ENCODE measurements around the gene TSPAN32. TPM values are rescaled to one million over a fixed set of nuclear protein-coding genes. Genes with fewer than 3 reads are reported as not detected.
"Not testable (repeated sequence)": the region's sequence is repeated elsewhere in the genome, so short reads cannot be mapped to it uniquely, and the experiment has no call there.

TSPAN32 gene
- total RNA-seq, 1 experiment from 2014 or later: not detected

DNA sequence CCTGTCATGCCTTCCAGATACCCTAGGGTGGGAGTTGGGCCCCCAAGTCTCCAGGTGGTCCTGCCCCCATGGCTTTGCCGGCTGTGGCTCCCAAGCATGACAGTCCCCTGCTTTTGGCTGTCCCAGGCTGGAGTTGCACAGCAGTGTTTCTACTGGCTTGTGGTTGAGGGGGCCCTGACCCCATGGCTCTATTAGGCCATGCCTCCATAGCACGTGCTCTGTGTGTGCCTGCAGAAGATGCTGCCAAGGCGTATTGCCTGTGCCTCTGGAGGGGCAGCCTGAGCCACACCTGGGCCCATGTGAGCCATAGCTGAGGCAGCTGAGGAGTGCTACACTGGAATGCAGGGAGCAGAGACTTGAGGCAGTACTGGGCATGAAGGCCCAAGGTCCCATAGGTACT, 49.9 kb downstream of the TSPAN32 start:
- H3K4me3 ChIP-seq (ENCODE audit: low read length): no peak overlapping the region
- no peak overlapping the region for H3K27ac ChIP-seq (ENCODE audit: low read length)
- H3K9me3 ChIP-seq (ENCODE audit: low read length): no peaks in the 10 kb centered on the region
- no peaks in the 10 kb centered on the region for H3K9me2 ChIP-seq (replicated peaks; ENCODE audit: insufficient read depth, low read length)
- H2AFZ ChIP-seq (ENCODE audit: low read length): no peak overlapping the region
- no peak for DNase-seq
- H4K20me1 ChIP-seq (ENCODE audit: insufficient read depth, low read depth, low read length): no peaks in the 10 kb centered on the region
- no peak overlapping the region for H3K4me2 ChIP-seq (ENCODE audit: low read depth, low read length, poor library complexity, severe bottlenecking)
- no peaks in the 10 kb centered on the region for H3K36me3 ChIP-seq (ENCODE audit: insufficient read depth, low read length)
- H3K27me3 ChIP-seq (ENCODE audit: low read length): no peaks in the 10 kb centered on the region
- no peaks in the 10 kb centered on the region for H3K79me2 ChIP-seq (ENCODE audit: low read length)
- H3K4me1 ChIP-seq (ENCODE audit: low read length): no peaks in the 10 kb centered on the region
- no peak overlapping the region for H3K9ac ChIP-seq (ENCODE audit: low read length)

DNA sequence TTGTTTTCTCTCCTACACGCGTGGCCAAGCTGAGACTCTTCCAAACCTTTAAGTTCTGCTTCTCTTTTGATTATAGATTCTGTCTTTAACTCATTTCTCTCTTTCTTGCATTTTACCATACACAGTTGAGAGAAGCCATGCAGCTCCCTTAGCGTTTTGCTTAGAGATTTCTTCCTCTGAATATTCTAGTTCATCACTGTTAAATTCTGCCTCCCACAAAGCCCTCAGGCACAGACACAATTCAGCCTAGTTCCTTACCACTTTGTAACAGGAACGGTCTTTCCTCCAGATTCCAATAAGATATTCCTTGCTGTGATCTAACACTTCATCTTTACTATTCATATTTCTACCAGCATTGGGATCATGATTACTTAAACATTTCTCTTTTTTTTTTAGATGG, 50.6 kb downstream of the TSPAN32 start:
- no peaks in the 10 kb centered on the region for H3K4me1 ChIP-seq (ENCODE audit: low read length)
- H3K9ac ChIP-seq (ENCODE audit: low read length): no peak overlapping the region
- DNase-seq: no peak
- H3K9me3 ChIP-seq (ENCODE audit: low read length): no peaks in the 10 kb centered on the region
- H2AFZ ChIP-seq (ENCODE audit: low read length): no peak overlapping the region
- H3K27ac ChIP-seq (ENCODE audit: low read length): no peak overlapping the region
- H3K36me3 ChIP-seq (ENCODE audit: insufficient read depth, low read length): no peaks in the 10 kb centered on the region
- no peak overlapping the region for H3K4me2 ChIP-seq (ENCODE audit: low read depth, low read length, poor library complexity, severe bottlenecking)
- H3K27me3 ChIP-seq (ENCODE audit: low read length): no peaks in the 10 kb centered on the region
- H3K4me3 ChIP-seq (ENCODE audit: low read length): no peak overlapping the region
- H3K79me2 ChIP-seq (ENCODE audit: low read length): no peaks in the 10 kb centered on the region
- H4K20me1 ChIP-seq (ENCODE audit: insufficient read depth, low read depth, low read length): no peaks in the 10 kb centered on the region
- H3K9me2 ChIP-seq (replicated peaks; ENCODE audit: insufficient read depth, low read length): no peaks in the 10 kb centered on the region

DNA sequence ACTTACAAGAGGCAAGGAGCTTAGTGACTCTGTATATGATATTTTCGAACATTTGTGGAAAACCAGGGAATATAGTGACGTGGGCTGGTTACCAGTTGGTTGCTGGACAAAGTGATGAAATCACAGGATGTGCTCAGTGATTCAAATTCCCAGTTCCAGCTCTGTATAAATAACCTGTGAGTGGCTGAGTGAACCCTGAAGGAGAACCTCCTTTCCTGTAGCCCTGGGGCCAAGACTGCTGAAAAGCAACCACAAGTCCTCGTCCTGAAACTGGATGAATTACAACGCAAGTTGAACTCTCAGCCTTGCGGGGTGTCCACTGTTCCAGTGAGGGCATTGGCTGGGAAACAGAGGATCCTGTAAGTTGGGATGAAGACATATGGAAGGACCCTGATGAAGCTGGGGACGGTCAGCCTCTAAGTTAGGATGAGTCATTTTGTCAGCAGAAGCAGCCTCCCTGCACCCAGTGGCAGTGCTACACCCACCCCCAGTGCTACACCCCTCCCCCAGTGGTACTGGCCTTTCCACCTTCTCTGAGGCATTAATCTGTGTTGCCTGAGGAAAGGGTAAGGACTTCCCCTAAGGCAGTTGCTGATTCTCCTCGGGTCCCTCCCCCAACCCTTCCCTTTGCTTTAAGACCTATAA, 53.3 kb downstream of the TSPAN32 start:
- Histone ChIP-seq H4K20me1 (ENCODE audit: insufficient read depth, low read depth, low read length) (no peaks in the 10 kb centered on the region), H3K27me3 (ENCODE audit: low read length) (no peaks in the 10 kb centered on the region), H3K4me2 (ENCODE audit: low read depth, low read length, poor library complexity, severe bottlenecking) (no peak overlapping the region), H3K36me3 (ENCODE audit: insufficient read depth, low read length) (no peaks in the 10 kb centered on the region), H3K9ac (ENCODE audit: low read length) (no peak overlapping the region), H3K4me3 (ENCODE audit: low read length) (no peak overlapping the region), H3K27ac (ENCODE audit: low read length) (no peak overlapping the region), H3K79me2 (ENCODE audit: low read length) (no peaks in the 10 kb centered on the region), H2AFZ (ENCODE audit: low read length) (no peak overlapping the region), H3K9me3 (ENCODE audit: low read length) (no peaks in the 10 kb centered on the region), H3K9me2 (replicated peaks; ENCODE audit: insufficient read depth, low read length) (no peaks in the 10 kb centered on the region), H3K4me1 (ENCODE audit: low read length) (no peaks in the 10 kb centered on the region)
- DNase-seq: no peak

DNA sequence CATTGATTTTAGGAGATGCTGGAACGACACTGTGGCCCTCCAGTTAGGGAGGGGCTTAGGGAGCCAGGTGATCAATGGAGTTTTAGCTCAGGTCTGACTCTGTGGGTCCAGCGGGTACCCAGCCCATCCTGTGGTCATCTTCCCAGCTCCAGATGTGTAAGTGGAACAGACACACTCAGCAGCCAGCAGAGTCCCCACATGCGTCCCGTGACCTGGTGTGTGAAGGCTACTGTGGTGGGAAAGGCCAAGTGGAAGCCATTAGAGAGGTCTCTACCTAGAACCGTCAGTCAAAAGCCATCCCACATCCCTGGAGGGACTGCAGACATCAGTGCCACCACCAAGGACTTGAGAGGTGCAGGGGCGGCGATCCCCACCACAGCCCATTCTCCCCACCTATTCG, 55.4 kb downstream of the TSPAN32 start:
- no peak overlapping the region for H3K9ac ChIP-seq (ENCODE audit: low read length)
- H3K9me3 ChIP-seq (ENCODE audit: low read length): no peaks in the 10 kb centered on the region
- H3K79me2 ChIP-seq (ENCODE audit: low read length): no peaks in the 10 kb centered on the region
- no peak overlapping the region for H3K4me2 ChIP-seq (ENCODE audit: low read depth, low read length, poor library complexity, severe bottlenecking)
- no peaks in the 10 kb centered on the region for H3K27me3 ChIP-seq (ENCODE audit: low read length)
- H2AFZ ChIP-seq (ENCODE audit: low read length): no peak overlapping the region
- DNase-seq: no peak
- H3K27ac ChIP-seq (ENCODE audit: low read length): no peak overlapping the region
- H3K9me2 ChIP-seq (replicated peaks; ENCODE audit: insufficient read depth, low read length): no peaks in the 10 kb centered on the region
- H3K36me3 ChIP-seq (ENCODE audit: insufficient read depth, low read length): no peaks in the 10 kb centered on the region
- no peak overlapping the region for H3K4me3 ChIP-seq (ENCODE audit: low read length)
- H4K20me1 ChIP-seq (ENCODE audit: insufficient read depth, low read depth, low read length): no peaks in the 10 kb centered on the region
- H3K4me1 ChIP-seq (ENCODE audit: low read length): no peaks in the 10 kb centered on the region

DNA sequence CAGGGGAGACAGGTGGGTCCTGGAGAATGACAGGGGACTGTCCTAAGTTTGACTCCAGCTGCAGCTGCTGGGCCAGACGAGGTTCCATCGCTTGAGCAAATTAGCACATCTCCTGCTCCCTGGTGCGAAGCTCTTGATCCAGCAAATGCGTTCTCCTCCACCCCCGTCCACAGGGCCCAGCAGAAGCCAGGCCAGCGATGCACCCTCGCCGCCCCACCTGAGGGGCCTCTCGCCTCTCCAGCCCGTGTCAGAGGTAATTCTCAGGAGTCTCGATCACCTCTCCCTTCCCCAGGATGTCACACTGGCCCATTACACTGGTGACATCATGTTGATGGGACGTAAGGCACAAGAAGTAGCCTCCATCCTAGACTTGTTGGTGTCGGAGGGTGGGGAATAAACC, 55.8 kb downstream of the TSPAN32 start:
- H3K4me1 ChIP-seq (ENCODE audit: low read length); H3K36me3 ChIP-seq (ENCODE audit: insufficient read depth, low read length); H3K4me3 ChIP-seq (ENCODE audit: low read length); H3K9me2 ChIP-seq (replicated peaks; ENCODE audit: insufficient read depth, low read length); H3K9me3 ChIP-seq (ENCODE audit: low read length); H4K20me1 ChIP-seq (ENCODE audit: insufficient read depth, low read depth, low read length); DNase-seq; H2AFZ ChIP-seq (ENCODE audit: low read length); H3K4me2 ChIP-seq (ENCODE audit: low read depth, low read length, poor library complexity, severe bottlenecking); H3K27me3 ChIP-seq (ENCODE audit: low read length); H3K79me2 ChIP-seq (ENCODE audit: low read length); H3K9ac ChIP-seq (ENCODE audit: low read length); H3K27ac ChIP-seq (ENCODE audit: low read length): not testable (repeated sequence)

DNA sequence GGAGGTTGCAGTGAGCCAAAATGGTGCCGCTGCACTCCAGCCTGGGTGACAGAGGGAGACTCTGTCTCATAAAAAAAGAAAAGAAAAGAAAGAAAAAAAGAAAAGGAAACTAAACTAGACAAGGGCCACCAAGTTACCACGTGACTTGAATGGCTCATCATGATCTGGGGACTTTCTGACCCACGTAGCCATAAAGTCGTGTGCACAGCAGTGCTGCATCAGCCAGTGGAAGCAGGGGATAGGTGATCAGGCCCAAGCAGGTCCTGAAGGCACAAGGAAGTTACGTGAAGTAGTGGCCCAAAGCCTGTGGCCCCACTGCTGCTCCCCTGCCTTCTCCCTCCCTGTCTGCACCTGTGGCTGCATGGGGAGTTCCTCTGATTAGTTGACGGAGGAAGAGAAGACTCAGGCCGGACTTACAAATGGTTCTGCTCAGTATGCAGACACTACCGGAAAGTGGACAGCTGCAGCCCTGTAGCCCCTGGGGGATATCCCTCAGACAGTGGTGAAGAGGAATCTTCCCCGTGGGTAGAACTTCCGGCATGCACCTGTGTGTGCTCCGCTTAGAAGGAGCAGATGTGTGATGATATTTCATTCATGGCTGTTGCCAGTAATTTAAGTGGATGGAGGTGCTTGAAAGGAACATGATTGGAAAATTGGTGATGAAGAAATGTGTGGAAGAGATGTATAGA, 57.1 kb downstream of the TSPAN32 start:
- Histone ChIP-seq H3K36me3 (ENCODE audit: insufficient read depth, low read length) (no peaks in the 10 kb centered on the region), H3K9me2 (replicated peaks; ENCODE audit: insufficient read depth, low read length) (no peaks in the 10 kb centered on the region), H3K27me3 (ENCODE audit: low read length) (no peaks in the 10 kb centered on the region), H2AFZ (ENCODE audit: low read length) (no peak overlapping the region), H3K27ac (ENCODE audit: low read length) (no peak overlapping the region), H3K9ac (ENCODE audit: low read length) (no peak overlapping the region), H3K4me3 (ENCODE audit: low read length) (no peak overlapping the region), H3K4me1 (ENCODE audit: low read length) (no peaks in the 10 kb centered on the region), H4K20me1 (ENCODE audit: insufficient read depth, low read depth, low read length) (peaks cover 3% of the 10 kb centered on the region; the same call in 1 of the 2 replicates), H3K4me2 (ENCODE audit: low read depth, low read length, poor library complexity, severe bottlenecking) (no peak overlapping the region), H3K79me2 (ENCODE audit: low read length) (no peaks in the 10 kb centered on the region), H3K9me3 (ENCODE audit: low read length) (no peaks in the 10 kb centered on the region)
- no peak for DNase-seq

DNA sequence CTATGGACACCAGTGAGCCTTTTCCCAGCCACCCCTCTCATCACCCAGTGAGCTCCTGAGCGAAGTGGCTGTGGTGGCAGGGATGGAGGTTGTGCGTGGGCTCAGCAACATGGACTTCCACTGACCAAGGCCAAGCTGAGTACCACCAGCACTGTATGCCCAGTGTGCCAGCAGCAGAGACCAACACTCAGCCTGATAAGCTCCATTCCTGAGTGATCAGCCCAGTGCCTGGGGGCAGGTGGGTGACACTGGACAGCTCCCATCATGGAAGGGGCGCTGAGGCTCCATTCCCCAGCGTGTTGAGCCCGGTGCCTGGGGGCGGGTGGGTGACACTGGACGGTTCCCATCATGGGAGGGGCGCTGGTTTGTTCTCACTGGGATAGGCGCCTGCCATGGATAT, 57.7 kb downstream of the TSPAN32 start:
- H3K9me3 ChIP-seq (ENCODE audit: low read length): no peaks in the 10 kb centered on the region
- no peaks in the 10 kb centered on the region for H3K4me1 ChIP-seq (ENCODE audit: low read length)
- H3K4me3 ChIP-seq (ENCODE audit: low read length): no peak overlapping the region
- no peak overlapping the region for H3K4me2 ChIP-seq (ENCODE audit: low read depth, low read length, poor library complexity, severe bottlenecking)
- H3K27me3 ChIP-seq (ENCODE audit: low read length): no peaks in the 10 kb centered on the region
- no peaks in the 10 kb centered on the region for H3K9me2 ChIP-seq (replicated peaks; ENCODE audit: insufficient read depth, low read length)
- no peak overlapping the region for H3K9ac ChIP-seq (ENCODE audit: low read length)
- no peak overlapping the region for H3K27ac ChIP-seq (ENCODE audit: low read length)
- peaks cover 3% of the 10 kb centered on the region; the same call in 1 of the 2 replicates for H4K20me1 ChIP-seq (ENCODE audit: insufficient read depth, low read depth, low read length)
- DNase-seq: no peak
- no peaks in the 10 kb centered on the region for H3K36me3 ChIP-seq (ENCODE audit: insufficient read depth, low read length)
- no peaks in the 10 kb centered on the region for H3K79me2 ChIP-seq (ENCODE audit: low read length)
- H2AFZ ChIP-seq (ENCODE audit: low read length): no peak overlapping the region

DNA sequence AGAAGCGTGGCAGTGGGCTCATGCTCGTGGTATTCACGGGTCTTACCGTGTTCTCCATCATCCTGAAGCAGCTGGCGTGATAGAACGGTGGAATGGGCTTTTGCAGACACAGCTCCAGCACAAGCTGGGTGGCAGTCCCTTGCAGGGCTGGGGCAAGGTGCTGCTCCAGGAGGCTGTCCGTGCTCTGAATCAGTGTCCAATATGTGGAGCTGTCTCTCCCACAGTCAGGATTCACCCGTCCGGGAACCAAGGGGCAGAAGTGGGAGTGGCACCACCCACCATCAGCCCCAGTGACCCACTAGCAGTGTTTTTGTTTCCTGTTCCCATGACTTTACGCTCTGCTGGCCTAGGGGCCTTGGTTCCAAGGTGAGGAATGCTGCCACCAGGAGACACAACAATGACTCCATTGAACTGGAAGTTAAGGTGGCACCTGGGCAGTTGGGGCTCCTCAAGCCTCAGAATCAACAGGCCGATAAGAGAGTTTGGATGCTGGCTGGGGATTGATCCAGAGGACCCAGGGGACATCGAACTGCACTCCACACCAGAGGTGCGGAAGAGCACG, 58.3 kb downstream of the TSPAN32 start:
- H3K79me2 ChIP-seq (ENCODE audit: low read length): no peaks in the 10 kb centered on the region
- no peaks in the 10 kb centered on the region for H3K9me2 ChIP-seq (replicated peaks; ENCODE audit: insufficient read depth, low read length)
- H3K9me3 ChIP-seq (ENCODE audit: low read length): no peaks in the 10 kb centered on the region
- H2AFZ ChIP-seq (ENCODE audit: low read length): no peak overlapping the region
- no peak overlapping the region for H3K27ac ChIP-seq (ENCODE audit: low read length)
- peaks cover 3% of the 10 kb centered on the region; the same call in 1 of the 2 replicates for H4K20me1 ChIP-seq (ENCODE audit: insufficient read depth, low read depth, low read length)
- no peaks in the 10 kb centered on the region for H3K4me1 ChIP-seq (ENCODE audit: low read length)
- no peak overlapping the region for H3K4me3 ChIP-seq (ENCODE audit: low read length)
- H3K9ac ChIP-seq (ENCODE audit: low read length): no peak overlapping the region
- no peaks in the 10 kb centered on the region for H3K27me3 ChIP-seq (ENCODE audit: low read length)
- H3K4me2 ChIP-seq (ENCODE audit: low read depth, low read length, poor library complexity, severe bottlenecking): no peak overlapping the region
- no peak for DNase-seq
- no peaks in the 10 kb centered on the region for H3K36me3 ChIP-seq (ENCODE audit: insufficient read depth, low read length)
